Fibroblast of skin of left quadriceps (primary cell): ENCODE data around the gene PRSS1.
"Not testable (repeated sequence)": the region's sequence is repeated elsewhere in the genome, so short reads cannot be mapped to it uniquely, and the experiment has no call there.

Experiments
- DNase-seq, 2 experiments: peaks; one replicate each; pipeline ENCODE4 v3.0.0-alpha.2; 2013; ENCODE audit warnings: low read depth in 2 of 2

Gene PRSS1

GRCh38 chr7:142746264-142746663 is 3.0 kb upstream of the PRSS1 start:
- no peak for DNase-seq

- not testable (repeated sequence) for DNase-seq
These were observed 862 bp upstream of the PRSS1 start for GRCh38 chr7:142748410-142748809.

- no peak for DNase-seq
These were observed 1.2 kb downstream of the PRSS1 start for GRCh38 chr7:142750321-142750938.

GRCh38 chr7:142751526-142752175 is 2.4 kb downstream of the PRSS1 start:
- not testable (repeated sequence) for DNase-seq

- DNase-seq = no peak
These were observed 3.3 kb downstream of the PRSS1 start for GRCh38 chr7:142752376-142753225.

- no peak for DNase-seq
These were observed 4.1 kb downstream of the PRSS1 start for GRCh38 chr7:142753366-142753765.

- not testable (repeated sequence) for DNase-seq
These were observed 4.7 kb downstream of the PRSS1 start for GRCh38 chr7:142753925-142754491.

- no peak for DNase-seq
These were observed 5.7 kb downstream of the PRSS1 start for GRCh38 chr7:142754681-142755575.

- DNase-seq = not testable (repeated sequence)
These were observed 9.0 kb downstream of the PRSS1 start for GRCh38 chr7:142758312-142758711.

- DNase-seq = no peak
These were observed 10.2 kb downstream of the PRSS1 start for GRCh38 chr7:142759433-142759832.

- DNase-seq = no peak
These were observed 10.9 kb downstream of the PRSS1 start for GRCh38 chr7:142760071-142760642.

- not testable (repeated sequence) for DNase-seq
These were observed 12.3 kb downstream of the PRSS1 start for GRCh38 chr7:142761606-142762005.

GRCh38 chr7:142762104-142762503 is 12.8 kb downstream of the PRSS1 start:
- DNase-seq = no peak

- no peak for DNase-seq
These were observed 18.2 kb downstream of the PRSS1 start for GRCh38 chr7:142767451-142767850.

- DNase-seq = no peak
These were observed 18.6 kb downstream of the PRSS1 start for GRCh38 chr7:142767861-142768260.

GRCh38 chr7:142768885-142769284 is 19.6 kb downstream of the PRSS1 start:
- not testable (repeated sequence) for DNase-seq

GRCh38 chr7:142770661-142771352 is 21.5 kb downstream of the PRSS1 start, which contains the start of gene PRSS2:
TSS of gene PRSS2 (plus strand) at chr7:142770970. CDS start at chr7:142770983, 13 bp downstream.
- no peak for DNase-seq

GRCh38 chr7:142771353-142771723 is 22.1 kb downstream of the PRSS1 start:
- DNase-seq = no peak

- no peak for DNase-seq
These were observed 22.8 kb downstream of the PRSS1 start for GRCh38 chr7:142772051-142772450.

GRCh38 chr7:142772673-142773072 is 23.4 kb downstream of the PRSS1 start:
- no peak for DNase-seq
